ENCODE results near the gene HMCN1.

DNA sequence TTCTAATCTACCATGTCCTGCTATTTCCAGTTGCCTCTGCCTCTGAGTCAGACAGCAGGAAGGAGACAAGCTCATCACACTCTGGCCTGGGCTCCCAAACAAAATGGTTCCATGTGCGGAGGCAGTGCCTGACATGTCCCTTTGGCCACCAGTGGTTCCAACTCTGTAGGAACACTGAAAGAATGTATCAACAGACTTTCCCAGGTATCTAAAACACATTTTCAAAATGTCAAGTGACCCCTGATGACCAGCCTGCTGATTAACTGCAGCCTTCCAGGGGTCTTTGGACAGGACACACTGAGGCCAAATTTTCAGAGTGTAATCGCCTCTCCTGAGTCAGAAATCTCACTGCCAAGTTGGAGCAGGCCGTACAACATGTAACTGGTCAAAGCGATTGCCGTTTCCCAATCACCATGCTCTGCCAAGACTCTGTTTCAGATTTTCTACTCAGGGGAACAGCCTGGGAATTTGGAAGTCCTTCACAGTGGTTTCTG lies 468.1 kb downstream of the HMCN1 start:
- no peak for TF ChIP-seq POLR2A (IDR thresholded peaks at IDR 0.05)
- TF ChIP-seq, protein P1, sequence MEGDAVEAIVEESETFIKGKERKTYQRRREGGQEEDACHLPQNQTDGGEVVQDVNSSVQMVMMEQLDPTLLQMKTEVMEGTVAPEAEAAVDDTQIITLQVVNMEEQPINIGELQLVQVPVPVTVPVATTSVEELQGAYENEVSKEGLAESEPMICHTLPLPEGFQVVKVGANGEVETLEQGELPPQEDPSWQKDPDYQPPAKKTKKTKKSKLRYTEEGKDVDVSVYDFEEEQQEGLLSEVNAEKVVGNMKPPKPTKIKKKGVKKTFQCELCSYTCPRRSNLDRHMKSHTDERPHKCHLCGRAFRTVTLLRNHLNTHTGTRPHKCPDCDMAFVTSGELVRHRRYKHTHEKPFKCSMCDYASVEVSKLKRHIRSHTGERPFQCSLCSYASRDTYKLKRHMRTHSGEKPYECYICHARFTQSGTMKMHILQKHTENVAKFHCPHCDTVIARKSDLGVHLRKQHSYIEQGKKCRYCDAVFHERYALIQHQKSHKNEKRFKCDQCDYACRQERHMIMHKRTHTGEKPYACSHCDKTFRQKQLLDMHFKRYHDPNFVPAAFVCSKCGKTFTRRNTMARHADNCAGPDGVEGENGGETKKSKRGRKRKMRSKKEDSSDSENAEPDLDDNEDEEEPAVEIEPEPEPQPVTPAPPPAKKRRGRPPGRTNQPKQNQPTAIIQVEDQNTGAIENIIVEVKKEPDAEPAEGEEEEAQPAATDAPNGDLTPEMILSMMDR (IDR thresholded peaks at IDR 0.05) = no peak

Measured in adrenal gland (tissue), 5 donors.